Choroid plexus epithelial cell (primary cell): ENCODE measurements around the gene HSPA12B.

Source experiments
- DNase-seq: peaks from one replicate; pipeline ENCODE4 v3.0.0-alpha.2; 2010; ENCODE audit warnings: low read depth
- H3K4me3 ChIP-seq: 2 replicates; pipeline ENCODE4 v1.5.1; 2011; ENCODE audit warnings: low read depth, mild to moderate bottlenecking, control low read depth, low read length, moderate library complexity
- CTCF ChIP-seq: conservative IDR thresholded peaks from 2 replicates; pipeline ENCODE4 v1.5.1; 2011; ENCODE audit warnings: low read depth, mild to moderate bottlenecking, control low read depth, inconsistent platforms, low read length, moderate library complexity

Gene HSPA12B

GRCh38 chr20:3710703-3711483, 21.6 kb upstream of the HSPA12B start:
- DNase-seq = peak; percentile 53
- peak; percentile 90 for TF ChIP-seq CTCF
- no peak overlapping the region for H3K4me3 ChIP-seq

GRCh38 chr20:3711484-3711941, 21.0 kb upstream of the HSPA12B start:
- TF ChIP-seq CTCF = no peak
- no peak overlapping the region for H3K4me3 ChIP-seq
- DNase-seq = no peak

GRCh38 chr20:3712279-3712873, 20.1 kb upstream of the HSPA12B start, which contains the start of gene SIGLEC1:
TSS of gene SIGLEC1 (minus strand) at chr20:3712600. CDS start at chr20:3707128, 5,472 bp downstream.
- H3K4me3 ChIP-seq = no peak within 1 kb of the TSS
- TF ChIP-seq CTCF = no peak
- no peak for DNase-seq

- no peak for TF ChIP-seq CTCF
- DNase-seq = no peak
- H3K4me3 ChIP-seq = no peak overlapping the region
These were observed 18.4 kb upstream of the HSPA12B start for GRCh38 chr20:3714092-3714491.

GRCh38 chr20:3716195-3716834, 16.2 kb upstream of the HSPA12B start:
- peak; percentile 94 for TF ChIP-seq CTCF
- no peak overlapping the region for H3K4me3 ChIP-seq
- DNase-seq = peak; percentile 74

- TF ChIP-seq CTCF = no peak
- no peak for DNase-seq
- no peak overlapping the region for H3K4me3 ChIP-seq
These were observed 13.4 kb upstream of the HSPA12B start for GRCh38 chr20:3719046-3719445.
